ENCODE results near the gene FBRSL1. TPM values are rescaled to one million over a fixed set of nuclear protein-coding genes. Genes with fewer than 3 reads are reported as not detected.

FBRSL1 gene
- total RNA-seq, 4 donors from 2014 or later: 5.9 to 16.0 (median 9.4) TPM

DNA sequence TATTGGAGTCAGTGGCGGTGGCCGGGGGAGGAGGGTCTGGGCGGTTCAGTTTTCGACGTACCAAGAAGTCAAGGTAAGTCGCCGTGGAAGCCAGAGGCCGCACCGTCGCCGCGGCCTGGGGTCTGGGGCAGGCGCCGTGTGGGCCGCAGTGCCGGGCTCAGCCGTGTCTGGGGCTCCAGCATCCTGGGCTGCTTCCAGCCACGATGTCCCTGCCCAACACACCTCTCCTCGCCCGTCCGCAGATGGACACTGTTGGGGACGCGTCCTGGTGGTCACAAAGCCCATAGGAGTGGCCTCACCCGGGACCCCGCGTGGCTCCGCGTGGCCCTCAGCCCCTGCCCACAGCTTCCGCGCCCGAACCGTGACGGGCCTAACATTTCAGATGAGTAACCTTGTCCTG lies 59.1 kb downstream of the FBRSL1 start:
- no peak for DNase-seq (ENCODE audit: low spot score)
- ATAC-seq (ENCODE audit: low FRiP score): no peak
- TF ChIP-seq, protein P1, sequence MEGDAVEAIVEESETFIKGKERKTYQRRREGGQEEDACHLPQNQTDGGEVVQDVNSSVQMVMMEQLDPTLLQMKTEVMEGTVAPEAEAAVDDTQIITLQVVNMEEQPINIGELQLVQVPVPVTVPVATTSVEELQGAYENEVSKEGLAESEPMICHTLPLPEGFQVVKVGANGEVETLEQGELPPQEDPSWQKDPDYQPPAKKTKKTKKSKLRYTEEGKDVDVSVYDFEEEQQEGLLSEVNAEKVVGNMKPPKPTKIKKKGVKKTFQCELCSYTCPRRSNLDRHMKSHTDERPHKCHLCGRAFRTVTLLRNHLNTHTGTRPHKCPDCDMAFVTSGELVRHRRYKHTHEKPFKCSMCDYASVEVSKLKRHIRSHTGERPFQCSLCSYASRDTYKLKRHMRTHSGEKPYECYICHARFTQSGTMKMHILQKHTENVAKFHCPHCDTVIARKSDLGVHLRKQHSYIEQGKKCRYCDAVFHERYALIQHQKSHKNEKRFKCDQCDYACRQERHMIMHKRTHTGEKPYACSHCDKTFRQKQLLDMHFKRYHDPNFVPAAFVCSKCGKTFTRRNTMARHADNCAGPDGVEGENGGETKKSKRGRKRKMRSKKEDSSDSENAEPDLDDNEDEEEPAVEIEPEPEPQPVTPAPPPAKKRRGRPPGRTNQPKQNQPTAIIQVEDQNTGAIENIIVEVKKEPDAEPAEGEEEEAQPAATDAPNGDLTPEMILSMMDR (IDR thresholded peaks at IDR 0.05): no peak

GRCh38 chr12:132550014-132550802 lies 60.3 kb downstream of the FBRSL1 start:
- TF ChIP-seq, protein P1 (IDR thresholded peaks at IDR 0.05): no peak
- DNase-seq (ENCODE audit: low spot score) (no peak), ATAC-seq (ENCODE audit: low FRiP score) (no peak)

DNA sequence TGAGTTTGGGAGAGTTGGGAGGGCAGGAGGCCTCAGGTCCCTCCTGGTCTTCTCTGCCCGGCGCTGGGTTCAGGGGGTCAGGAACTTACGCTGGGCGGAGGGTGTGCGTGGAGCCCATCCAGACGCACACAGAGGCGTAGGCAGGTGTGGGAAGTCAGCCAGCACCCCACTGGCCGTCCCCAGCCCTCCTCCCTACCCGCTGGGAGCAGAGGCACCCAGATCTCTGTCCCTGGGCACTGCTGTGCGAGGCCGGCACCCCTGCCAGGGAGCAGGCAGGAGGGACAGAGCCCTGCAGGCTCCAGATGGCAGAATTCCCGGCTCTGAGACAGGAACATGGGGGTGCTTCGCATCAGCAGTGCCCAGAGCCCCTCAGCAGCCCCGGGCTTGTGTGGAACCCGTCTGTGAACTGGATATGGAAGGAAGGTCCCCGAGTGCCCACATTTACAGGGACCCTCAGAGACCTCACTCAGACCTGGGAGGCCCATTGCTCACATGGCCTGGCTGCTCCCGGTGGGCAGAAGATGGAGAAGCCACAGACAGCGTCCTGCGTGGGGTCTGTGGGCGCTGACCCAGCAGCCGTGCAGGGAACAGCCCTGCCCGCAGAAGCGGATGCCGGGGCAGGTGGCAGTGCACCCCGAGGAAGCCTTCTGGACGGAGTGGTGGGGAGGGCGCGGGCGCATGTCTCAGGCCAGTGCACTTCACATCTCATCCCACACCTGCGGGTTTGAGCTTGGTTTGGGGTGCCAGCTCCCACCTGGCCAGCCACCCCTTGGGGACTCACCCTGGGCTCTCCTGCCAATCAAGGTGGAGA lies 61.1 kb downstream of the FBRSL1 start:
- DNase-seq (ENCODE audit: low spot score): no peak
- no peak for ATAC-seq (ENCODE audit: low FRiP score)
- TF ChIP-seq, protein P1 (IDR thresholded peaks at IDR 0.05): no peak

DNA sequence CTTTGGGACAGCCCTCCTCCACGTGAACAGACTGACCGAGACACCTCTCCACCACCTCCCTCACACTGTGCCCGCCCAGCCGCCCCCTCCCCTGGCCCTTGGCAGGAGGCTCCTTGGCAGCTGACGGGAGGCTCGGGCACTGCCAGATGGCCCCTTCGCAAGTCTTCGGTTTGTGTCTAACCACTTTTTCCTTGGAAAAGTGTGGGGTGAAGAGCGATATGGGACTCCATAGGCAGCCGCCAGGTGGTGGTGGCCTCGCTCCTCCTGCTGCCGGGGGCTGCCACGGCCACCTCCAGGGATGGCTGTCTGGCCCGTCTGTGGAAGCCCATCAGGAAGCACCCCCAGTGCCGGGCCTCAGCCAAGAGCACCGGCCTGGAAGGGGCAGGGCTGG lies 61.7 kb downstream of the FBRSL1 start:
- ATAC-seq (ENCODE audit: low FRiP score) (no peak), DNase-seq (ENCODE audit: low spot score) (no peak)
- TF ChIP-seq, protein P1 (IDR thresholded peaks at IDR 0.05): no peak

DNA sequence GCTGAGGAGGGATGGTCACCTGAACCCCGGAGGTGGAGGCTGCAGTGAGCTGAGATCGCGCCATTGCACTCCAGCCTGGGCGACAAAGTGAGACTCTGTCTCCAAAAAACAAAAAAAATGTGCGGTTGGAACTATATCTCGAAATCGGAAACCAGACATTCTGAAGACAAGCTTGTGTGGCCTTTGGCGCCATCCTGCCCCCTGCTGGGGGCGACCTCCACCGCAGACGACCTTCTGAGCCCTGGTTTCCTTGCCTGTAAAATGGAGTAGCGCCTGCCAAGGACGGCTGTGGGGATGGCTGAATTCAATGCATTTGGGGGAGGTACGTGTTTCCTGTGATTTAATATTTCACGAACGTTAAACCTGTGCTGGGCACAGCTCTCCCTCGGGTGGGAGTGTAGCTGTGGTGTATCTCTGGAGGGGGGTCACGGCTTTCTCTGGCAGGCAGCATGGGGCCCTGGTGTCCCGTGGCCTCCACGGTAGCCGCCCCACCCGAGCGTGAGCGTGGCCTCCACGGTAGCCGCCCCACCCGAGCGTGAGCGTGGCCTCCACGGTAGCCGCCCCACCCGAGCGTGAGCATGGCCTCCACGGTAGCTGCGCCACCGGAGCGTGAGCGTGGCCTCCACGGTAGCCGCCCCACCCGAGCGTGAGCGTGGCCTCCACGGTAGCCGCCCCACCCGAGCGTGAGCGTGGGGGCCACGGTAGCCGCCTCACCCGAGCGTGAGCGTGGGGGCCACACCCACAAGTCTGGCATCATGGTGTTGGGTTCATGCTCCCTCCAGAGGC lies 65.1 kb downstream of the FBRSL1 start:
- TF ChIP-seq, protein P1 (IDR thresholded peaks at IDR 0.05): no peak
- DNase-seq (ENCODE audit: low spot score) (no peak), ATAC-seq (ENCODE audit: low FRiP score) (no peak)

DNA sequence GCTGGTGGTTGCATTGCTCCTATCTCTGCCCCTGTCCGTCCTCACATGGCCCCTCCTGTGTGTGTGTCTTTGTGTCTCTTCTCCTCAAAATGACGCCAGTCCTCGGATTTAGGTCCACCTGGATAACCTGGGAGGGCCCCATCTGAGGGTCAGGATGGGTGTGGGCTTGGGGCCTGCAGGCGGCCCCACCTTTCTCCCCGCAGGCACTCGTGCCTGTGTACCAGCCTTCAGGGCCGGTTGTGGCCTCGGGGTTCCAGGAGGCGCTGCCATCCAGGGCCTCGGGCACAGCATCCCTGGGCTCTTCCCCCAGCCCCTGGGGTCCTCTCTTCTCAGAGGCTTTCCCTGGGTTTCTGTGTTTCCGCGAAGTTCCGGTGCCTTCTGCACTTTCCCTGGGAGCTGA lies 65.7 kb downstream of the FBRSL1 start:
- TF ChIP-seq, protein P1 (IDR thresholded peaks at IDR 0.05): no peak
- ATAC-seq (ENCODE audit: low FRiP score): no peak

More for the DNA sequence above, 65.7 kb downstream of the FBRSL1 start:
- DNase-seq (ENCODE audit: low spot score): no peak
